DOHH2 (cell line): Measurements from ENCODE around the gene CASS4.

Experiments used
- EZH2phosphoT487 ChIP-seq: fragments of 200-600 bp; sonication (generic); IDR thresholded peaks from 2 replicates; pipeline ENCODE4 v1.6.1; 2017; ENCODE audit warnings: borderline replicate concordance, mild to moderate bottlenecking, antibody characterized with exemption, low read length, moderate library complexity, mixed read lengths
- TF ChIP-seq, protein P1 (sequence below): fragments of 200-600 bp; sonication (generic); IDR thresholded peaks from one replicate; pipeline ENCODE4 v1.5.1; 2014; ENCODE audit warnings: antibody characterized with exemption, mild to moderate bottlenecking, low read depth, low read length; ENCODE audit not compliant: poor library complexity, severe bottlenecking

DNA sequence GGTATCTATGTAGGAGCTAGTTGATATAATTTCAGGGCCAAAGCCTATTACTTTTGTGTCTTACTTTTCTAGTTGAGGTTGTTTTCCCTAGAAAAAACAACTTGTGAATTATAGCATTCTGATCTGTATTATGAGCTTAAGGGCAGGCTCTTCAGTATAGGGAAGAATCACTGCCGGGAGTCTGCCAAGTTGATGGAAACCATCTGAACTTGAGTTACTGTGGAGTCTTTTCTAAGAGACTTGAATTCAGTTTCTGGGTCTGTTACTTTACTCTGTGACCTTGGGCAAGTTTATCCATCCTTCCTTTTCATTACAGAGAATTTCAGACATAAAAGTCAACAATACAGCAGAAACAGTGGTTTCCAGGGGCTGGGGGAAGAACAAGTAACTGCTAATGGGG is 2.1 kb upstream of the CASS4 start:
- TF ChIP-seq, protein P1, sequence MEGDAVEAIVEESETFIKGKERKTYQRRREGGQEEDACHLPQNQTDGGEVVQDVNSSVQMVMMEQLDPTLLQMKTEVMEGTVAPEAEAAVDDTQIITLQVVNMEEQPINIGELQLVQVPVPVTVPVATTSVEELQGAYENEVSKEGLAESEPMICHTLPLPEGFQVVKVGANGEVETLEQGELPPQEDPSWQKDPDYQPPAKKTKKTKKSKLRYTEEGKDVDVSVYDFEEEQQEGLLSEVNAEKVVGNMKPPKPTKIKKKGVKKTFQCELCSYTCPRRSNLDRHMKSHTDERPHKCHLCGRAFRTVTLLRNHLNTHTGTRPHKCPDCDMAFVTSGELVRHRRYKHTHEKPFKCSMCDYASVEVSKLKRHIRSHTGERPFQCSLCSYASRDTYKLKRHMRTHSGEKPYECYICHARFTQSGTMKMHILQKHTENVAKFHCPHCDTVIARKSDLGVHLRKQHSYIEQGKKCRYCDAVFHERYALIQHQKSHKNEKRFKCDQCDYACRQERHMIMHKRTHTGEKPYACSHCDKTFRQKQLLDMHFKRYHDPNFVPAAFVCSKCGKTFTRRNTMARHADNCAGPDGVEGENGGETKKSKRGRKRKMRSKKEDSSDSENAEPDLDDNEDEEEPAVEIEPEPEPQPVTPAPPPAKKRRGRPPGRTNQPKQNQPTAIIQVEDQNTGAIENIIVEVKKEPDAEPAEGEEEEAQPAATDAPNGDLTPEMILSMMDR, result no peak
- no peak for TF ChIP-seq EZH2phosphoT487
